ENCODE data around the gene POLN. TPM values are rescaled to one million over a fixed set of nuclear protein-coding genes. Genes with fewer than 3 reads are reported as not detected.

Gene POLN
- total RNA-seq, 2 donors from 2014 or later: 1.3 to 2.8 TPM

DNA sequence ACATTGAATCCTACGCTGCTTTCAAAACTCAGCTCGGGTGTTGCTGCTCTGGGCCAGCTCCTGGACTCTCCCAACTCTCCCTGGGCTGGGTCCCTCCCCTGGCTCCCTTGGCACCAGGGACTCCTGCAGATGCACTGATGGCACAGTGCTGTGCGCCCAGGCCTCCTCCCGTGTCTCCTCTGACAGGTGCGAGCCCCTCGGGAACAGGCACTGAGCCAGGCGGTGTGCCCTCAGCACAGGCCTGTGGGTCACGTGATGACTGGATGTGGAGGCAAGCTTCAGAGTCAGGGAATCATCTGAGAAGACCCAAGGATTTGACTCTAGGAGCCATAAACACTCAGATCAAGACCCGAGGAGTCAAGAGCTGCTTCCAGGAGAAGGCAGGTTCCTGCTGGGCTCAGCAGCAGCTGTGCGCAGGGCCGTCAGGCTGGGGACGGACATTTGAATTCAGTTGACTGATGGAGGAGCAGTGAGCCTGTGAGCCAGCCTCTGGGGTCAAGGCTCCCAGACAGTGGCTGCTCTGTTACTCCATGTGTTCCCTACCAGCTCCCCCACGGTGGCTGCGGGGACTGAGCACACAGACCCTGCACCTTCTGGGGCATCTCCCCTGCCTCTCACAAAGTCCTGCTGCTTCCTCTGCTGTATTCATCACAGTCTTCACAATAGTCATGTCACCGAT, 149.8 kb downstream of the POLN start:
- TF ChIP-seq, protein P1, sequence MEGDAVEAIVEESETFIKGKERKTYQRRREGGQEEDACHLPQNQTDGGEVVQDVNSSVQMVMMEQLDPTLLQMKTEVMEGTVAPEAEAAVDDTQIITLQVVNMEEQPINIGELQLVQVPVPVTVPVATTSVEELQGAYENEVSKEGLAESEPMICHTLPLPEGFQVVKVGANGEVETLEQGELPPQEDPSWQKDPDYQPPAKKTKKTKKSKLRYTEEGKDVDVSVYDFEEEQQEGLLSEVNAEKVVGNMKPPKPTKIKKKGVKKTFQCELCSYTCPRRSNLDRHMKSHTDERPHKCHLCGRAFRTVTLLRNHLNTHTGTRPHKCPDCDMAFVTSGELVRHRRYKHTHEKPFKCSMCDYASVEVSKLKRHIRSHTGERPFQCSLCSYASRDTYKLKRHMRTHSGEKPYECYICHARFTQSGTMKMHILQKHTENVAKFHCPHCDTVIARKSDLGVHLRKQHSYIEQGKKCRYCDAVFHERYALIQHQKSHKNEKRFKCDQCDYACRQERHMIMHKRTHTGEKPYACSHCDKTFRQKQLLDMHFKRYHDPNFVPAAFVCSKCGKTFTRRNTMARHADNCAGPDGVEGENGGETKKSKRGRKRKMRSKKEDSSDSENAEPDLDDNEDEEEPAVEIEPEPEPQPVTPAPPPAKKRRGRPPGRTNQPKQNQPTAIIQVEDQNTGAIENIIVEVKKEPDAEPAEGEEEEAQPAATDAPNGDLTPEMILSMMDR (IDR thresholded peaks at IDR 0.05): no peak
- Histone ChIP-seq H3K4me1 (no peaks in the 10 kb centered on the region), H3K9me3 (peaks cover 0 to 15% of the 10 kb centered on the region in 2 donors), H3K27me3 (no peaks in the 10 kb centered on the region), H3K36me3 (no peaks in the 10 kb centered on the region), H3K4me3 (no peak overlapping the region), H3K27ac (no peak overlapping the region)
- peak; percentile 38 for DNase-seq (ENCODE audit: low spot score)

DNA sequence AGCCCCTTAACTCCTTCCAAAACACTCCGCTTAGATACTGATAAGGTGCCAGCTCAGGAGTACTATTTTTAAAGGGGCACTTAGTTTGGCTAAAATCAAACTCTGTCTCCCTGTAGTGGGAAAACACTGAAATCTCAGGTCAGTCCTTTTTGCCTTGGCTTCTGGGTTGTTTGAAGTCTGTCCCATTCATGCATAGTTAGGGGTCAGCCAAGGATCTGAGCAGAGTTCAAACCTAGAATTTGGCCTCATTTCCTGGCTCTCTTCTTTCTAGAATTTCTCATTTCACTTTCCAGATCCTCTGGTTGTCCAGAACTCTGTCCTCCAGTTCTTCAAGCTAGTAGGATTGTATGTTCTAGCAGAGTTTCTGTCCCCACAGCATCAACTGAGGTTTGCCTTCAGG, 151.3 kb downstream of the POLN start:
- no peak overlapping the region for H3K4me3 ChIP-seq
- TF ChIP-seq, protein P1 (IDR thresholded peaks at IDR 0.05): no peak
- no peak overlapping the region for H3K27ac ChIP-seq
- no peaks in the 10 kb centered on the region for H3K36me3 ChIP-seq
- DNase-seq (ENCODE audit: low spot score): no peak
- H3K9me3 ChIP-seq: peaks cover 0 to 8% of the 10 kb centered on the region in 2 donors
- no peaks in the 10 kb centered on the region for H3K27me3 ChIP-seq
- H3K4me1 ChIP-seq: no peaks in the 10 kb centered on the region

DNA sequence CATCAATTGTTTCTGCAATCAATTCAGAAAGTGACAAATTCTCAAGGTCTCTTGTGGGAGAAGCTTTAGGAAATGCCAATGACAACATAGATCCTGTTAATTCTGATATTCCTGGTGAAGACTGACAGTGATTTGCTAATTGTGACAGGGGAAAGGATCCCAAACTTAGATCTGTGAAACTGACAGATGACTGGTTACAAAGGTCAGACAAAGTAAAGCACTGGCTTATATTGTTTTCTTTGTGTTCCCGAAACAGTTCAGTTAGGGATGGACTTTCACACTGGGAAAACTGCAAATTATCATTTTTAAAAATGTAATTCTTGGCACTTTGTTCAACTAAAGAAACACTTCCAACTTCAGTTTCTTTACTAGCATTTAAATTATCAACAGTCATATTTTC, 152.7 kb downstream of the POLN start:
- TF ChIP-seq, protein P1 (IDR thresholded peaks at IDR 0.05): no peak
- Histone ChIP-seq H3K4me3 (no peak overlapping the region), H3K36me3 (no peaks in the 10 kb centered on the region), H3K27ac (no peak overlapping the region), H3K9me3 (peaks cover 0 to 8% of the 10 kb centered on the region in 2 donors), H3K4me1 (no peaks in the 10 kb centered on the region), H3K27me3 (no peaks in the 10 kb centered on the region)
- DNase-seq (ENCODE audit: low spot score): no peak

DNA sequence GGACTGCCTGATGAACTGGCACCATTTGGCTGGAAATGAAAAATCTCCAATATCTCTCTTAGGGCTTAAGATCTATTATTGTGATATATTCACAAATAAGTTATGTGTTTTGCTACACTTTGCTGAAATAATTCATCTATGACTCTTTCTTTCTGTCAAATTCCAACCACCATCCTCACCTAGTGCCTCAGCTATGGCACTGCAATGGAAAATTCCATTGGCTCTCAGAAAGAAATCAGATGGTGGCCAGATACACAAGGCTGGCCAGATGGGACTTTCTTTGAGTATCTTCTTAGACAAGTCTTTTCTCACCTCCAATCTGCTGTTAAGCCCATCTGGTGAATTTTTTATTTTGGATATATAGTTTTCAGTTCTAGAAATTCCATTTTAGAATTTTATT, 154.8 kb downstream of the POLN start:
- H3K36me3 ChIP-seq: no peaks in the 10 kb centered on the region
- H3K4me3 ChIP-seq: no peak overlapping the region
- no peaks in the 10 kb centered on the region for H3K4me1 ChIP-seq
- TF ChIP-seq, protein P1 (IDR thresholded peaks at IDR 0.05): no peak
- peaks cover 0 to 8% of the 10 kb centered on the region in 2 donors for H3K9me3 ChIP-seq
- no peak overlapping the region for H3K27ac ChIP-seq
- no peak for DNase-seq (ENCODE audit: low spot score)
- no peaks in the 10 kb centered on the region for H3K27me3 ChIP-seq

DNA sequence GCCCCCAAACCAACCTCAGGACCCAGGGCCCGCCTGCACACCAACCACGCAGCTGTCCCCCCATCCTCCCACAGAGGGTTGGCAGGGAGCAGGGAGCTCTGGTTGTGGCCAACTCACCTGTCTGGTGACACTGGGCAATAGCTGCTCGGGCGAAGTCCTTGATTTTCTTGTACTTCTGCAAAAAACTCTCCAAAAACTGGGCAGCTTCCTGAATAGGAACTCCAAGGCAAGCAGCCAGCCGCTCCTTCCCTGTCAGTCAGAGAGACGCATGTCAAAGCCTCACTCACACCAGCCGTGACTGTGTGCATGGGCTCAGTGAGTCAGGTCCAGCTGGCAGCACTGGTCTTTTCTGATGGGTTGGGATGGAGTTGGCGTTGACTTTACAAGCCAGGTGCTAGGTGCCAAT, 156.4 kb downstream of the POLN start:
- Histone ChIP-seq H3K27me3 (no peaks in the 10 kb centered on the region), H3K4me1 (no peaks in the 10 kb centered on the region), H3K9me3 (peaks cover 0 to 8% of the 10 kb centered on the region in 2 donors), H3K36me3 (no peaks in the 10 kb centered on the region), H3K27ac (no peak overlapping the region), H3K4me3 (no peak overlapping the region)
- TF ChIP-seq, protein P1 (IDR thresholded peaks at IDR 0.05): no peak
- peak; percentile 23 for DNase-seq (ENCODE audit: low spot score)

DNA sequence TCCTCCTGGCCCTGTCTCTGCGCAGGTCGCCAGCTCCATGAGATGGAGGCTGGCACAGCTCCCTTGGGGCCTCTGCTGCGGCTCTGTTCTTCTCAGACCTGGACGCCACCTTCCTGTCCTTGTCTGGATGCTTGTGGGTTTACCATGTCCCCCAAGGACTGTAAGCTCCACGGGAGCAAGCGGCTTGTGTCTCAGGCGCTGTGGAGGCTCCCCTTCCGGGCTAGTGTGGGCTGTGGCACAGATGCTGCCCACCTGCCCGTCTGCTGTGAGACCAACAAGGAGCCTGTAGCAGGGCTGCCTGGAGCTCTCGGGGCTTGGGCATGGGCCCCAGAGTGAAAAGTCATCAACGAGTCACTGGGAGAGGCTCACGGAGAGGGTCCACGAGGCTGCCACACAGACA, 157.6 kb downstream of the POLN start:
- TF ChIP-seq, protein P1 (IDR thresholded peaks at IDR 0.05): no peak
- Histone ChIP-seq H3K9me3 (peaks cover 0 to 8% of the 10 kb centered on the region in 2 donors), H3K36me3 (no peaks in the 10 kb centered on the region), H3K27ac (no peak overlapping the region), H3K4me1 (no peaks in the 10 kb centered on the region), H3K27me3 (no peaks in the 10 kb centered on the region), H3K4me3 (no peak overlapping the region)
- no peak for DNase-seq (ENCODE audit: low spot score)
